K562 (cell line): ENCODE data around the gene IMMP2L.

Experiments used
- EZH2 ChIP-seq: IDR thresholded peaks from 2 replicates; pipeline ENCODE4 v1.6.1; 2012; ENCODE audit warnings: low read depth, mild to moderate bottlenecking, inconsistent platforms, low read length, borderline replicate concordance
- KDM4B ChIP-seq, 2 experiments: fragments of 450-650 bp in 1 of 2; sonication (generic) in 1 of 2; IDR thresholded peaks; 2 replicates each; pipeline ENCODE4 v1.6.1; 2016 to 2017; ENCODE audit warnings: borderline replicate concordance in 2 of 2, antibody characterized with exemption in 1 of 2, low read depth in 1 of 2, mild to moderate bottlenecking in 1 of 2
- PURB ChIP-seq: sonication (generic); formaldehyde crosslinking; IDR thresholded peaks from 2 replicates; pipeline ENCODE4 v1.9.0; 2021; ENCODE audit warnings: low read depth, mild to moderate bottlenecking, missing genetic modification reagents
- SREBF1 ChIP-seq: fragments of 150-350 bp; IDR thresholded peaks from 2 replicates; pipeline ENCODE4 v1.6.1; 2014; ENCODE audit warnings: antibody characterized with exemption, low read depth, low read length, borderline replicate concordance
- TBP ChIP-seq: optimal IDR thresholded peaks from 2 replicates; pipeline ENCODE3; 2011; ENCODE audit warnings: low read depth, low read length, improper control_type of control experiment
- TGIF2 ChIP-seq: sonication (generic); formaldehyde crosslinking; IDR thresholded peaks from 2 replicates; pipeline ENCODE4 v1.8.1; 2022; ENCODE audit warnings: mild to moderate bottlenecking, missing genetic modification reagents, moderate library complexity
- ZNF583 ChIP-seq: fragments of 250-450 bp; sonication (Bioruptor Pico); IDR thresholded peaks from 2 replicates; pipeline ENCODE4 v1.4.0; 2020
- ZSCAN29 ChIP-seq: fragments of 450-650 bp; IDR thresholded peaks from 2 replicates; pipeline ENCODE4 v1.6.1; 2017
- TF ChIP-seq, protein P1 (sequence below), 3 experiments: IDR thresholded peaks in 2 of 3; conservative IDR thresholded peaks in 1 of 3; 2 replicates each; pipeline ENCODE4 v1.5.1; 2011 to 2012; ENCODE audit warnings: low read length in 3 of 3, mild to moderate bottlenecking in 3 of 3, control low read depth in 2 of 3, improper control_type of control experiment in 1 of 3, inconsistent platforms in 1 of 3, low read depth in 1 of 3, mixed read lengths in 1 of 3, moderate library complexity in 1 of 3; ENCODE audit not compliant: insufficient read depth in 2 of 3
- TF ChIP-seq, protein P2 (sequence below), 2 experiments: IDR thresholded peaks; 2 replicates each; pipeline ENCODE4 v1.6.1; 2011; ENCODE audit warnings: borderline replicate concordance in 1 of 2, control low read depth in 1 of 2, low read depth in 1 of 2, low read length in 1 of 2, mild to moderate bottlenecking in 1 of 2, mixed read lengths in 1 of 2, moderate library complexity in 1 of 2; ENCODE audit not compliant: insufficient read depth in 1 of 2, insufficient read length in 1 of 2, poor library complexity in 1 of 2, severe bottlenecking in 1 of 2; ENCODE audit errors: extremely low read depth in 1 of 2

DNA sequence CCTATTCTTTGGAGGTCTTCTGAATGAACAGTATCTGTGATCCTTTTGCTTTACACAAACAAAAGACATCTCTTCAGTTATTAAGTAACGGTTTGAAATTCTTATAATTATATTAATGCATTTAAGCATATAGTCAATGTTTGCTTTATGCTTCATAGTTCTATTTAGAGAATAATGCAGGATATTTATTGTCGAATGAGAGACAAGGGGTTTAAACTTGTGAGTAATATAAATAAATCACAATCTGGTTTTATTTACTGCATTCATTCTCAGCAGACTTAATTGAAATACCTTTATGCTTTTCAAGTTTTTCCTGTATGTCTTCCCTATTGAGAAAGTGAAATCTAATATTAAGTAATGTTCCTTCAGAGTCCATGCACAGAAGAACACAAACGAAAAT lies 620.9 kb downstream of the IMMP2L start:
- TF ChIP-seq, protein P1, sequence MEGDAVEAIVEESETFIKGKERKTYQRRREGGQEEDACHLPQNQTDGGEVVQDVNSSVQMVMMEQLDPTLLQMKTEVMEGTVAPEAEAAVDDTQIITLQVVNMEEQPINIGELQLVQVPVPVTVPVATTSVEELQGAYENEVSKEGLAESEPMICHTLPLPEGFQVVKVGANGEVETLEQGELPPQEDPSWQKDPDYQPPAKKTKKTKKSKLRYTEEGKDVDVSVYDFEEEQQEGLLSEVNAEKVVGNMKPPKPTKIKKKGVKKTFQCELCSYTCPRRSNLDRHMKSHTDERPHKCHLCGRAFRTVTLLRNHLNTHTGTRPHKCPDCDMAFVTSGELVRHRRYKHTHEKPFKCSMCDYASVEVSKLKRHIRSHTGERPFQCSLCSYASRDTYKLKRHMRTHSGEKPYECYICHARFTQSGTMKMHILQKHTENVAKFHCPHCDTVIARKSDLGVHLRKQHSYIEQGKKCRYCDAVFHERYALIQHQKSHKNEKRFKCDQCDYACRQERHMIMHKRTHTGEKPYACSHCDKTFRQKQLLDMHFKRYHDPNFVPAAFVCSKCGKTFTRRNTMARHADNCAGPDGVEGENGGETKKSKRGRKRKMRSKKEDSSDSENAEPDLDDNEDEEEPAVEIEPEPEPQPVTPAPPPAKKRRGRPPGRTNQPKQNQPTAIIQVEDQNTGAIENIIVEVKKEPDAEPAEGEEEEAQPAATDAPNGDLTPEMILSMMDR (IDR thresholded peaks at IDR 0.05 in 2 of 3, conservative IDR thresholded peaks at IDR 0.05 in 1 of 3; ENCODE audit: insufficient read depth in 2 of 3, low read depth in 1 of 3, low read length in 3 of 3) = no peak
- no peak for TF ChIP-seq ZSCAN29
- TF ChIP-seq PURB (CRISPR knock-in tag) = no peak
- no peak for TF ChIP-seq TGIF2 (CRISPR knock-in tag)
- no peak for TF ChIP-seq KDM4B (IDR thresholded peaks at IDR 0.05; ENCODE audit: borderline replicate concordance in 2 of 2, low read depth in 1 of 2)
- TF ChIP-seq, protein P2, sequence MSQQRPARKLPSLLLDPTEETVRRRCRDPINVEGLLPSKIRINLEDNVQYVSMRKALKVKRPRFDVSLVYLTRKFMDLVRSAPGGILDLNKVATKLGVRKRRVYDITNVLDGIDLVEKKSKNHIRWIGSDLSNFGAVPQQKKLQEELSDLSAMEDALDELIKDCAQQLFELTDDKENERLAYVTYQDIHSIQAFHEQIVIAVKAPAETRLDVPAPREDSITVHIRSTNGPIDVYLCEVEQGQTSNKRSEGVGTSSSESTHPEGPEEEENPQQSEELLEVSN (IDR thresholded peaks at IDR 0.05; ENCODE audit: borderline replicate concordance in 1 of 2, extremely low read depth in 1 of 2, insufficient read depth in 1 of 2, insufficient read length in 1 of 2, low read depth in 1 of 2, low read length in 1 of 2, poor library complexity in 1 of 2, severe bottlenecking in 1 of 2) = no peak
- TF ChIP-seq EZH2 = no peak
- TF ChIP-seq TBP = no peak
- TF ChIP-seq ZNF583 (CRISPR knock-in tag) = no peak
- no peak for TF ChIP-seq SREBF1
